Placental pericyte (primary cell): Measurements from ENCODE around the gene NINJ2. TPM values are rescaled to one million over a fixed set of nuclear protein-coding genes. Genes with fewer than 3 reads are reported as not detected.

ENCODE experiments used
- small RNA-seq: library from RNA; depleted of rRNA; stranded (forward); fragments of <200 nt; gene quantifications from one replicate; pipeline ENCODE3, GENCODE V24; 2012; ENCODE audit warnings: low replicate concordance
- total RNA-seq: library from RNA; depleted of rRNA; stranded (reverse); fragments of >200 nt; gene quantifications from 2 replicates; pipeline ENCODE4 v1.2.3, GENCODE V29; 2012

Gene NINJ2
- total RNA-seq, result 0.22 and 0.57 TPM in 2 replicates

GRCh38 chr12:663293-663871 is at the start of gene NINJ2:
Gene NINJ2, minus strand, starts transcription at chr12:663445. Its CDS starts 85 bp downstream, at chr12:663360.

Small RNAs within 50 kb of the gene (small RNA-seq; reads per million reads assigned to genes)
- gene RNU7-103P, result not detected

Other genes starting within 250 kb of the NINJ2 start
- 0.88 TPM in 1 of 2 replicates, not detected in the other for gene B4GALNT3, start 203.5 kb downstream of the NINJ2 start, total RNA-seq
- gene WNK1, start 89.1 kb upstream of the NINJ2 start, total RNA-seq, result 70.2 and 108 TPM in 2 replicates